Measurements from ENCODE around the gene BACE2. TPM values are rescaled to one million over a fixed set of nuclear protein-coding genes. Genes with fewer than 3 reads are reported as not detected.
A peak's percentile ranks its signal among the peaks of the same experiment; 100 is the strongest.
"Not testable (repeated sequence)": the region's sequence is repeated elsewhere in the genome, so short reads cannot be mapped to it uniquely, and the experiment has no call there.

BACE2 gene
- total RNA-seq, 1 donor from 2014 or later = 16.8 TPM

GRCh38 chr21:41195311-41195710 lies 27.4 kb downstream of the BACE2 start:
- no peaks in the 10 kb centered on the region for H3K4me1 Mint-ChIP-seq (ENCODE audit: low read depth, unreplicated experiment)

GRCh38 chr21:41196993-41197392 lies 29.0 kb downstream of the BACE2 start:
- Mint-ChIP-seq H3K9me3 (ENCODE audit: unreplicated experiment) (peaks cover 1% of the 10 kb centered on the region), H3K4me3 (ENCODE audit: unreplicated experiment) (no peak overlapping the region), H3K27ac (ENCODE audit: unreplicated experiment) (no peak overlapping the region), H3K36me3 (ENCODE audit: low read depth, unreplicated experiment) (peaks cover under 1% of the 10 kb centered on the region), H3K27me3 (ENCODE audit: low read depth, unreplicated experiment) (no peaks in the 10 kb centered on the region), H3K4me1 (ENCODE audit: low read depth, unreplicated experiment) (no peaks in the 10 kb centered on the region)
- Histone ChIP-seq H3K36me3 (ENCODE audit: insufficient read depth, low read length) (no peaks in the 10 kb centered on the region), H3K79me2 (ENCODE audit: insufficient read depth, low read length) (peaks cover 28% of the 10 kb centered on the region), H3K9me3 (ENCODE audit: insufficient read depth, low read depth, low read length) (no peaks in the 10 kb centered on the region), H3K4me1 (ENCODE audit: insufficient read depth, low read length) (no peaks in the 10 kb centered on the region), H2AFZ (ENCODE audit: low read depth, low read length) (no peak overlapping the region), H3K9ac (ENCODE audit: low read length) (no peak overlapping the region), H4K20me1 (ENCODE audit: insufficient read depth, low read length) (peaks cover 61% of the 10 kb centered on the region), H3K27me3 (ENCODE audit: insufficient read depth, low read length) (no peaks in the 10 kb centered on the region), H3K27ac (ENCODE audit: low read depth, low read length) (no peak overlapping the region), H3K4me3 (ENCODE audit: insufficient read depth, low read depth, low read length) (no peak overlapping the region), H3K4me2 (ENCODE audit: low read length) (no peak overlapping the region)
- FAIRE-seq (no peak), DNase-seq (ENCODE audit: low read depth) (peak; percentile 47)
- TF ChIP-seq EZH2 (IDR thresholded peaks at IDR 0.05; ENCODE audit: insufficient read depth, low read length) = no peak
- no peak for TF ChIP-seq CTCF (IDR thresholded peaks at IDR 0.05; ENCODE audit: insufficient read depth, low read depth, low read length)

More at GRCh38 chr21:41195311-41195710, 27.4 kb downstream of the BACE2 start:
- FAIRE-seq (no peak), DNase-seq (ENCODE audit: low read depth) (no peak)
- no peak overlapping the region for H3K27ac ChIP-seq (ENCODE audit: low read depth, low read length)
- H3K9me3 ChIP-seq (ENCODE audit: insufficient read depth, low read depth, low read length) = no peaks in the 10 kb centered on the region
- no peaks in the 10 kb centered on the region for H3K4me1 ChIP-seq (ENCODE audit: insufficient read depth, low read length)
- Mint-ChIP-seq H3K4me3 (ENCODE audit: unreplicated experiment) (no peak overlapping the region), H3K27ac (ENCODE audit: unreplicated experiment) (no peak overlapping the region), H3K27me3 (ENCODE audit: low read depth, unreplicated experiment) (no peaks in the 10 kb centered on the region), H3K9me3 (ENCODE audit: unreplicated experiment) (peaks cover 3% of the 10 kb centered on the region), H3K36me3 (ENCODE audit: low read depth, unreplicated experiment) (no peaks in the 10 kb centered on the region)
- H4K20me1 ChIP-seq (ENCODE audit: insufficient read depth, low read length) = peaks cover 59% of the 10 kb centered on the region
- TF ChIP-seq EZH2 (IDR thresholded peaks at IDR 0.05; ENCODE audit: insufficient read depth, low read length) (no peak), CTCF (IDR thresholded peaks at IDR 0.05; ENCODE audit: insufficient read depth, low read depth, low read length) (no peak)
- no peak overlapping the region for H3K4me2 ChIP-seq (ENCODE audit: low read length)
- no peaks in the 10 kb centered on the region for H3K27me3 ChIP-seq (ENCODE audit: insufficient read depth, low read length)
- no peaks in the 10 kb centered on the region for H3K36me3 ChIP-seq (ENCODE audit: insufficient read depth, low read length)
- no peak overlapping the region for H3K9ac ChIP-seq (ENCODE audit: low read length)
- H3K4me3 ChIP-seq (ENCODE audit: insufficient read depth, low read depth, low read length) = no peak overlapping the region
- no peak overlapping the region for H2AFZ ChIP-seq (ENCODE audit: low read depth, low read length)
- H3K79me2 ChIP-seq (ENCODE audit: insufficient read depth, low read length) = peaks cover 25% of the 10 kb centered on the region

- TF ChIP-seq CTCF (IDR thresholded peaks at IDR 0.05; ENCODE audit: insufficient read depth, low read depth, low read length) (no peak), EZH2 (IDR thresholded peaks at IDR 0.05; ENCODE audit: insufficient read depth, low read length) (no peak)
- no peaks in the 10 kb centered on the region for H3K9me3 Mint-ChIP-seq (ENCODE audit: unreplicated experiment)
- H3K36me3 Mint-ChIP-seq (ENCODE audit: low read depth, unreplicated experiment) = peaks cover 2% of the 10 kb centered on the region
- DNase-seq (ENCODE audit: low read depth) (no peak), FAIRE-seq (no peak)
- H3K27me3 Mint-ChIP-seq (ENCODE audit: low read depth, unreplicated experiment) = no peaks in the 10 kb centered on the region
- no peaks in the 10 kb centered on the region for H3K4me1 Mint-ChIP-seq (ENCODE audit: low read depth, unreplicated experiment)
- Histone ChIP-seq H3K27ac (ENCODE audit: low read depth, low read length) (no peak overlapping the region), H3K4me2 (ENCODE audit: low read length) (no peak overlapping the region), H3K79me2 (ENCODE audit: insufficient read depth, low read length) (peaks cover 33% of the 10 kb centered on the region), H4K20me1 (ENCODE audit: insufficient read depth, low read length) (peaks cover 66% of the 10 kb centered on the region), H3K4me3 (ENCODE audit: insufficient read depth, low read depth, low read length) (no peak overlapping the region), H3K9me3 (ENCODE audit: insufficient read depth, low read depth, low read length) (no peaks in the 10 kb centered on the region), H3K27me3 (ENCODE audit: insufficient read depth, low read length) (no peaks in the 10 kb centered on the region), H2AFZ (ENCODE audit: low read depth, low read length) (no peak overlapping the region), H3K4me1 (ENCODE audit: insufficient read depth, low read length) (no peaks in the 10 kb centered on the region), H3K9ac (ENCODE audit: low read length) (no peak overlapping the region), H3K36me3 (ENCODE audit: insufficient read depth, low read length) (no peaks in the 10 kb centered on the region)
- H3K4me3 Mint-ChIP-seq (ENCODE audit: unreplicated experiment) = no peak overlapping the region
- no peak overlapping the region for H3K27ac Mint-ChIP-seq (ENCODE audit: unreplicated experiment)
These were observed 29.6 kb downstream of the BACE2 start for GRCh38 chr21:41197582-41197981.

GRCh38 chr21:41198647-41199046 lies 30.7 kb downstream of the BACE2 start:
- H3K4me1 ChIP-seq (ENCODE audit: insufficient read depth, low read length); H3K4me3 Mint-ChIP-seq (ENCODE audit: unreplicated experiment); H3K27ac Mint-ChIP-seq (ENCODE audit: unreplicated experiment); H3K27ac ChIP-seq (ENCODE audit: low read depth, low read length); H2AFZ ChIP-seq (ENCODE audit: low read depth, low read length); H3K4me1 Mint-ChIP-seq (ENCODE audit: low read depth, unreplicated experiment); H3K27me3 ChIP-seq (ENCODE audit: insufficient read depth, low read length); FAIRE-seq; H3K9me3 Mint-ChIP-seq (ENCODE audit: unreplicated experiment); H3K36me3 ChIP-seq (ENCODE audit: insufficient read depth, low read length); H3K4me2 ChIP-seq (ENCODE audit: low read length); H3K9ac ChIP-seq (ENCODE audit: low read length); H3K4me3 ChIP-seq (ENCODE audit: insufficient read depth, low read depth, low read length); H3K9me3 ChIP-seq (ENCODE audit: insufficient read depth, low read depth, low read length); DNase-seq (ENCODE audit: low read depth); H3K36me3 Mint-ChIP-seq (ENCODE audit: low read depth, unreplicated experiment); H3K27me3 Mint-ChIP-seq (ENCODE audit: low read depth, unreplicated experiment): not testable (repeated sequence)
- peaks cover 73% of the 10 kb centered on the region for H4K20me1 ChIP-seq (ENCODE audit: insufficient read depth, low read length)
- peaks cover 44% of the 10 kb centered on the region for H3K79me2 ChIP-seq (ENCODE audit: insufficient read depth, low read length)
